ENCODE data around the gene EPHB1. TPM values are rescaled to one million over a fixed set of nuclear protein-coding genes. Genes with fewer than 3 reads are reported as not detected.

EPHB1 gene
- total RNA-seq, 4 donors from 2014 or later = 11.1 to 14.2 (median 13.0) TPM

GRCh38 chr3:134815519-134815918, 20.5 kb downstream of the EPHB1 start:
- WGBS, 2 donors = 80 to 88% methylated on average over 1 of the region's 1 CpG
- H3K4me3 ChIP-seq (ENCODE audit: low read depth, poor library complexity, severe bottlenecking) = no peak overlapping the region
- intact Hi-C loops (cut with DNase I; ENCODE audit: low total_unique reads) = no loop called here
- TF ChIP-seq POLR2A (IDR thresholded peaks at IDR 0.05) (no peak), CTCF (IDR thresholded peaks at IDR 0.05) (no peak)
- DNase-seq (ENCODE audit: low spot score in 2 of 2) = no peak

GRCh38 chr3:134816623-134817022, 21.6 kb downstream of the EPHB1 start:
- no peak for DNase-seq (ENCODE audit: low spot score in 2 of 2)
- WGBS, 2 donors = 79 to 90% methylated on average over 7 of the region's 7 CpGs
- TF ChIP-seq CTCF (IDR thresholded peaks at IDR 0.05) = no peak
- TF ChIP-seq POLR2A (IDR thresholded peaks at IDR 0.05) = no peak

GRCh38 chr3:134817297-134817696, 22.2 kb downstream of the EPHB1 start:
- DNase-seq (ENCODE audit: low spot score in 2 of 2) = no peak
- H3K4me3 ChIP-seq (ENCODE audit: low read depth, poor library complexity, severe bottlenecking) = no peak overlapping the region
- 85 to 94% methylated on average over 6 of the region's 6 CpGs for WGBS, 2 donors
- intact Hi-C loops (cut with DNase I; ENCODE audit: low total_unique reads) = no loop called here
- TF ChIP-seq CTCF (IDR thresholded peaks at IDR 0.05) = no peak
- no peak for TF ChIP-seq POLR2A (IDR thresholded peaks at IDR 0.05)

More at GRCh38 chr3:134816623-134817022, 21.6 kb downstream of the EPHB1 start:
- H3K4me3 ChIP-seq (ENCODE audit: low read depth, poor library complexity, severe bottlenecking) = no peak overlapping the region
- intact Hi-C loops (cut with DNase I; ENCODE audit: low total_unique reads) = no loop called here

- WGBS, 2 donors = 93 to 95% methylated on average over 1 of the region's 1 CpG
- intact Hi-C loops (cut with DNase I; ENCODE audit: low total_unique reads) = no loop called here
- no peak for TF ChIP-seq POLR2A (IDR thresholded peaks at IDR 0.05)
- no peak for TF ChIP-seq CTCF (IDR thresholded peaks at IDR 0.05)
- DNase-seq (ENCODE audit: low spot score in 2 of 2) = no peak
- H3K4me3 ChIP-seq (ENCODE audit: low read depth, poor library complexity, severe bottlenecking) = no peak overlapping the region
These were observed 25.9 kb downstream of the EPHB1 start for GRCh38 chr3:134820994-134821393.

GRCh38 chr3:134822090-134822489, 27.0 kb downstream of the EPHB1 start:
- intact Hi-C loops (cut with DNase I; ENCODE audit: low total_unique reads) = no loop called here
- no peak for TF ChIP-seq POLR2A (IDR thresholded peaks at IDR 0.05)
- no peak for TF ChIP-seq CTCF (IDR thresholded peaks at IDR 0.05)
- DNase-seq (ENCODE audit: low spot score in 2 of 2) = no peak
- no peak overlapping the region for H3K4me3 ChIP-seq (ENCODE audit: low read depth, poor library complexity, severe bottlenecking)
- 89 to 92% methylated on average over 4 of the region's 4 CpGs for WGBS, 2 donors

GRCh38 chr3:134823679-134824078, 28.6 kb downstream of the EPHB1 start:
- TF ChIP-seq CTCF (IDR thresholded peaks at IDR 0.05) = no peak
- 65 to 71% methylated on average over 2 of the region's 2 CpGs for WGBS, 2 donors
- DNase-seq (ENCODE audit: low spot score in 2 of 2) = no peak
- intact Hi-C loops (cut with DNase I; ENCODE audit: low total_unique reads) = no loop called here
- H3K4me3 ChIP-seq (ENCODE audit: low read depth, poor library complexity, severe bottlenecking) = no peak overlapping the region
